CD4-positive, alpha-beta T cell treated with Interferon alpha-2 for 1 hour (primary cell): ENCODE measurements around the gene NFATC1.
A peak's percentile ranks its signal among the peaks of the same experiment; 100 is the strongest.

Experiments used
- DNase-seq, 2 donors: peaks; one replicate each; pipeline ENCODE4 v3.0.0-alpha.2; 2020 to 2022

NFATC1 gene

GRCh38 chr18:79525556-79526467 lies 130.1 kb downstream of the NFATC1 start:
- no peak for DNase-seq

DNA sequence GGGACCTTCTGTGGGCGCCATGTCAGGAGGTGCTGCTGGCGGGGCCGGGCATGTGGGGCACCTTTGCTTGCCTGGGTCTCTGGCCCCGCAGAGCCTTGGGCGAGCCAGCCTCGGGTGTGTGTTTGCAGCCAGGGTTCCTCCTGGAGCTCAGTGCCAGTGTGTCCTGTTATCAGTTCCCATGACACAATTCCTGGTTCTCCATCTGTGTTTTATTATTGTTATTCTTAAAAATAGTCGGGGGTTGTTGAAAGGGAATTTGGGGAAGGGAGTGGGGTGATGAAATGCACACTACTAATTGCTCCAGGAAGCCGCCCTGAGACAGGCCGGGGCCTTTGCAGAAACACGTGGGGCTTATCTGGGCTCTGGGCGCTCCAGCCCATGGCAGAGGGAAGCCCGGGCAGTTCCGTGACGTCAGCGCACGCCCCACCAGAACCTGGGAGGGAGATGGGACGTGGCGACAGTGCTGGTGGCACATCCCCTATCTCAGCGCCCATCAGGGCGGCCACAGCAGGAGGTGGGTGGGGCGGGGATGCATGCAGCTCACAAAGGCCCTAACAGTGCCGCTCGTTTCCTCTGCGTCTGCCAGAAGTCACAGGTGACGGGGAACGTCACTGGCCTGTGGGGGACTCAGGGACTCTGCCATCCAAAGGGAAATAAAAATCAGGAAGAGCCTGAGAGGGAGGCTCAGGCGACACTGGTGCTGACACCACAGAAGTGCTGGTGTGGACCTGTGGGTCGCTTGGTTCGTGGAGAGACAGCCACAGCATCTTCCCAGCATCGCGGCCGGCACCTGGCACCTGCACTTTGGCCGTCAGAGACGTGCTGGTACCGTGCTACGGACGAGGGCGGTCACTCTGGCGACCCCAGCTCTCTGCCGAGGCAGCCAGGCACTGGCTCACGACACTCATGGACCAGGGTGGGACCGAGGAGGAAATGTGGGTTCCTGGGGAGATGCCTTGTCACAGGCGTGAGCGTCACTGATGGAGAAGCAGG lies 131.0 kb downstream of the NFATC1 start:
- DNase-seq = no peak

GRCh38 chr18:79527656-79528315 lies 132.1 kb downstream of the NFATC1 start:
- no peak for DNase-seq

DNA sequence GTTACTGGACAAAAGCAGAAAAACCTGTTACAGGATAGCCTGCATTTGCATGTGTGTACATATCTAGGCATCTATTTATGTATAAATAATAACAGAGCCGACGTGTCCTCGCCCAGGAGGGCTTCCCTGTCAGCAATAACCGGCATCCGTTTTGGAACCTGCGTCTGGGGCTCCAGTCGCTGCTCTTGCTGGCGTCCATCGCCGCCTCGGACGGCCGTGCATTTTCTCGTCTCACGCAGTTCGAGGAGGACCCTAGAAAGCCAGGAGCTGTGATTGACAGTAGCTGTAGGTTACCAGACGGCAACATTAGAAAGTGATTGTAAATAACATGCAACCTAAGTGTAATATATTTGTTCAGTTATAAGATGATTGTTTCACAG lies 132.6 kb downstream of the NFATC1 start:
- no peak for DNase-seq

DNA sequence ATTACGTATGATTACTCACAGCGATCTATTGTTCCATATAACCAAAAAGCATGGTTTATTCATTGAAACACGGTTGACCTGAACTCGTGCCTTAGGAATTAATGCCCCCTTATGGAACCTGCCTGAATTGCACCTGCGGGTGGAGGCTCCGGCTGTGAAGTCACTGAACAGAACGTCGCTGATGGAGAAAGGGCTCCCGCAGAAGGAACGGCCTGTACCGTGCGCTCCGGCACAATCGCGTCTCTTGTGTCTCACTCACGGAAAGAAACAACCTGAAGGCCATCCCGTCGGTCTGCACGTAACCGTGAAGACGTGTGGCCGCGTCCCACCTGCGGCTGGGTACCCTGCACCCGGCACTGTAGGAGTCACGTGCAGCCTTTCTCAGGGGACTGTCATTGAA lies 133.1 kb downstream of the NFATC1 start:
- DNase-seq = peak; percentile 63 to 80

DNA sequence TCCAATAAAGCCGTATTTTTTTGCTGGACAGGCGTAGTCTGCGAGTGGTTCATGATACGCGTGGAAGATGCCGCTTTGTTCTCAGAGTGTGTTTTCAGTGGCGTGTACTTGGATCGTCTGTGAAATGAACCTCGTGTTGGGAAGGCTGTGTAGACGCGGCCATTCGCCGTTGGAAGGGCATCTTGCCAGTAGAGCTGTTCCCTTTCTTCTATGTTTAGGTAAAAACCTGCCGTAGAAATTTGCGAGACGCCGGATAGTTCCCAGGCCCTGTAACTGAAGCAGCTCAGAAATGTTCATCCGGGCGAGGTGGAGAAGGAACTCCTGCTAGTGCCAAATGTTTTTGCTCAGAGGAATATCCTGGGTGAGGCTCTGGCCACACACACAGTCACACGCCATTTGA lies 133.6 kb downstream of the NFATC1 start:
- no peak for DNase-seq

- DNase-seq = no peak
Measured at GRCh38 chr18:79529991-79530390, 134.3 kb downstream of the NFATC1 start.

DNA sequence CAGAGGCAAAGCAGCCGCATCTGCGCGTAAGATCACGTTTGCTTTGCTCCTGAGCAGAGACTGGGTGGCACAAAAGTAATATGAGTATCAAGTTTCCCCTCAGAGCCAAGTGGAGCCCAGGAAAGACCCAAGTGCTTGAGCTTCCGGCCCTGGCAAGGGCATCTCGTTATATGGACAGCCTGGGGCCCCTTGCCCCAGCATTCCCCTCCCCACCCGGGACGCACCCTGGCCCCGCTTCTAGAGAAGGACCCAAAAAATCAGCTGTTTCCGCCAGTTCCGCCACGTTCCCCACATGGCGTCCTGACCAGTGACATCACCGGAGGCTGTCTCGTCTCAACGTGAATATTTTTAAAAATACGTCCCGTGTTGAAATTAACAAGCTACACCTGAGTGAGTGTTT lies 135.1 kb downstream of the NFATC1 start:
- DNase-seq = no peak

DNA sequence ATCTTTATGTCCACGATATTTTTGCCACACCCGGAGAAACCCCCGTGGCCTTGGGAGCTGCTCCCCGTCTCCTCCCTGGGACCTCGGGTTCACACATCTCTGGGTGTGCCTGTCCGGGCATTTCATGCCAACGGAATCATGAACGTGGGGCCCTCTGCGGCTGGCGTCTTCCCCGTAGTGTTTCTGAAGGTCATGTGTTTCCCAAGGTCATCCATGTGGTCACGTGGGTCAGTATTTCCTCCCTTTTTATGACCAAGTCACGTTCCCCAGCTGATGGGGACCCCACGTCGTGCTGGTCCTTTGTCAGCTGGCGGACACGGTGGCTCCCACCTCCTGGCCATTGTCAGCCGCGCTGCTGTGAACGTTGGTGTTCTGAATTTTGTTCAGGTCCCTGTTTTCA lies 135.7 kb downstream of the NFATC1 start:
- DNase-seq = no peak

GRCh38 chr18:79531926-79532312 lies 136.2 kb downstream of the NFATC1 start:
- no peak for DNase-seq

GRCh38 chr18:79532313-79533007 lies 136.7 kb downstream of the NFATC1 start:
- DNase-seq = no peak

DNA sequence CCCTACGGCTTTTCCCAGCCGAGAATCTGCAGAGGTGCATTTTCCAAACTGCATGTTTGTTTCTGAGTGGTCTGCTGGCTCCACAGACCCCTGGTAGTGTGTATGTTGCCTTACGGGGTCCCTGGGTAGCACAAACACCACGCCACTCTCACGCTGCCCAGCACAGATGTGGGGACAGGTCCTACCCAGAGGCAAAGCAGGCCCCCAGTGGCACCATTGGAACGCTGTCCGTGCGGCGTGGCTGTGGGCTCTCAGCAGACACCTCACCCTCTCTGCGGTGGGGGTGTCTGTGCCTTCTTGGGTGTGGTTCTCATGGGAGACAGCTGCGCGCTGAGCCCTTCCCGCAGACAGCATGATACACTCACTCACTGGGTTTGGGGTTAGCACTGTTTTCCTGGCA lies 137.4 kb downstream of the NFATC1 start:
- DNase-seq = no peak

DNA sequence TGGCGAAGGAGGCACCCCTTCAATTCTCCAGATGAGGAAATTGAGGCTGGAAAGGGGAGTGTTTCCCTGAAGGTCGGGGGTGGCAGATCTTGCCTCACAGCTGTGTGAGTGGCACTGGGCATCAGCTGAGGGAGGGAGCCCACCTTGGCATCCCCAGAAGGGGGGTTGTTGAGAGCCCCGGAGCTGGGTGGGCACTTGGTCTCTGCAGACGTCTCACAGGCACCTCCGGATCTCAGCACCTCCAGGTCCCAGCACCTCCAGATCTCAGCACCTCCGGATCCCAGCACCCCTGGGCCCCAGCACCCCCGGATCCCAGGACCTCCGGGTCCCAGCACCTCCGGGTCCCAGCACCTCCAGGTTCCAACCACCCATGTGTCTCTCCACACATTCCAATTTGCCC lies 137.9 kb downstream of the NFATC1 start:
- DNase-seq = no peak

DNA sequence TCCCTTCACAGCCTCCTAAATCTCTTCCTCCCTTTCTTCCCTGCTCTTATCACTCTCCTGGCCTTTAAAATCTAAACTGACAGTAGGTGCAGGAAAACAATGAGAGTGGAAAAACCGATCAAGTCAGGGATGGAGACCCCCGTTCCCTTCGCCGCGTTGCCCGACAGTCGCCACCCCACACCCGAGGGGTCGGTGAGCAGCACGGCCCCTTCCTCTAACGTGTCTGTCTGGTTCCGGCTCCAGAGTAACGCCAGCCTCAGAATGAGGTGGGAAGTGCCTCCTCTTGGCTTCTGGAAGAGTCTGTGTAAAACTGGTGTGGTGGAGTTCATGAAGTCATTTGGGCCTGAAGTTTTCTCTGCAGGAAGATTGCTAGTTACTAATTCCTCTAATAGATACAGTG lies 138.6 kb downstream of the NFATC1 start:
- DNase-seq = no peak

DNA sequence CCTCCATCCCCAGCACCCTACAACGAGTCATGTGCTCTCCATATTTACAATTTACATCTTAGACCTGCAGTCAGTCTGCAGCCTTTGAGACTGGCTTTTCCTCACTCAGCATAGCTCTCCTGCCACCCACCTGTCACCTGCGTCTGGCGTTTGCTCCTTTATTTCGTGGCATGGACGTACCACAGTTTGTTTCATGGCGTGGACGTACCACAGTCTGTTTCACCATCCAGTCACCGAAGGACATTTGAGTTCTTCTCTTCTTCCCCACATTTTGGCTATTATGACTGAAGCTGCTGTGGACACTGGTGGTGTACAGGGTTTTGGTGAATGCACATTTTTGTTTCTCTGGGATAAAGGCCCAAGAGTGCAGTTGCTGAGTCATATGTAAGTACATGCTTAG lies 142.0 kb downstream of the NFATC1 start:
- no peak for DNase-seq

DNA sequence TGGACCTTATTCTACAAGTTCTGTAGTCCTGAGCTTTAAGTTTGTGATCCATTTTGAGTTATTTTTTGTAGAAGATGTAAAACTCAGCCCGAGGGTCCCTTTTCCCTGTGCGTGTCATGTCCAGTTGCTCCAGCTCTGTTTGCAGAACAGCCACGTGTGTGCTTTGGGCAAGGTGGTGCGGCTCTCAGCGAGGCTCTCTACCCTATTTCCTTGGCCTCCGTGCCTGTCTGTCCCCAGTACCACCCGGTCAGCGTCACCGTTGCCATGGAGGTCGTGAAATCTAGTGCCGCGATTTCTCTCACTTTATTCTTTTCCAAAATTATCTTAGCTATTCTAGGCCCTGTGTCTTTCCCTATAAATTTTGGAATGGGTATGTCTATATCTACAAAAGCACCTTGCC lies 142.9 kb downstream of the NFATC1 start:
- DNase-seq = no peak

DNA sequence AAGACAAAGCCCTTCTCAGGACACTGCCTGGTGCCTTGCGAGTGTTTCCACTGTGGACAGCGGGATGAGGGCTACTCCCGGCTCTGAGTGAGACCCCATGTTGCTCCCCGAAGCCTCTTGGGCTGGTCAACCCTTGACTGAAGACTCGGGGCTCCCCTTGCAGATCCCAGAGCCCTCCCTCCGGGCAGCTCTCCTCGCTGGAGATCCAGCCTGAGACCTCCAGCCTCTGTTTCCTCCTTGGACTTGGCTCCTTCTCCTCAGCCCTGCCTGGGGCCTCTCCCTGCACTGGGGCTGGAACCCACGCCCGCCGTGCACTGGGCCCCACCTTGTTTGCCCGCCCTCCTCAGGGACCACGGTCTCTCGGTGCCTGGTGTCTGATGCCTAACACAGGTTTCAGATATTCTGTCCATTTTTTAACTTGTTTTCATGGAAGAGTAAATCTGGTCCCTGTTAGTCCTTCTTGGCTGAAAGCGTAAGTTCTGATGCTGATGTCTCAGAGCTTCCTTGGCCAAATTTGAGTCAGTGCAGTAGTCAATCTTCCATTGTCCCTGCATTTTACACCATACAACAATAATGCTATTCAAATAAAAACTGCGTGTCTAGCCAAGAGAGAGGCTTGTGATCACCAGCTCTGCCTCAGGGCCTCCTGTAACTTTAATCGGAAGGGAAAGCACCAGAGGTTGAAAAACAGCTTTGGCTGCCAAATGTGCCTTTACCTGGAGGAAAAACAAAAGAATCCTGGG lies 144.6 kb downstream of the NFATC1 start:
- no peak for DNase-seq

DNA sequence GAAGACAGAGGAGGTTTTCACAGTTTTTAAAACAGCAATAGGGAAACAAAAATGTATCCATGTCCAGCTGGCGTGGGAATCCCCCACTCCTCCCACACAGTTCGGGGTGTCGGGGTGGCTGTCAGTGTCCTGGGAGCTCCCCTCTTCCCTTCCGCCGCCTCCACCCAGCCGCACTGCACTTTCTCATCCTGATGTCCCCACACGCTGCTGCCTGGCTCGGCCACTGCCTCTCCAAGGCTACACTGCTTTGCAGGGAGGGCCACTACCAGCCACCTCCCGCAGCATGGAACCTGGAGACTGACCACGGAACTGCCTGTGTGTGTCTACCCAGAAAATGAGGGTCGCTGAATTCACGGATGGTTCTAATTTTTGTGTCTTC lies 145.2 kb downstream of the NFATC1 start:
- no peak for DNase-seq

- no peak for DNase-seq
Measured at GRCh38 chr18:79542213-79542612, 146.5 kb downstream of the NFATC1 start.

DNA sequence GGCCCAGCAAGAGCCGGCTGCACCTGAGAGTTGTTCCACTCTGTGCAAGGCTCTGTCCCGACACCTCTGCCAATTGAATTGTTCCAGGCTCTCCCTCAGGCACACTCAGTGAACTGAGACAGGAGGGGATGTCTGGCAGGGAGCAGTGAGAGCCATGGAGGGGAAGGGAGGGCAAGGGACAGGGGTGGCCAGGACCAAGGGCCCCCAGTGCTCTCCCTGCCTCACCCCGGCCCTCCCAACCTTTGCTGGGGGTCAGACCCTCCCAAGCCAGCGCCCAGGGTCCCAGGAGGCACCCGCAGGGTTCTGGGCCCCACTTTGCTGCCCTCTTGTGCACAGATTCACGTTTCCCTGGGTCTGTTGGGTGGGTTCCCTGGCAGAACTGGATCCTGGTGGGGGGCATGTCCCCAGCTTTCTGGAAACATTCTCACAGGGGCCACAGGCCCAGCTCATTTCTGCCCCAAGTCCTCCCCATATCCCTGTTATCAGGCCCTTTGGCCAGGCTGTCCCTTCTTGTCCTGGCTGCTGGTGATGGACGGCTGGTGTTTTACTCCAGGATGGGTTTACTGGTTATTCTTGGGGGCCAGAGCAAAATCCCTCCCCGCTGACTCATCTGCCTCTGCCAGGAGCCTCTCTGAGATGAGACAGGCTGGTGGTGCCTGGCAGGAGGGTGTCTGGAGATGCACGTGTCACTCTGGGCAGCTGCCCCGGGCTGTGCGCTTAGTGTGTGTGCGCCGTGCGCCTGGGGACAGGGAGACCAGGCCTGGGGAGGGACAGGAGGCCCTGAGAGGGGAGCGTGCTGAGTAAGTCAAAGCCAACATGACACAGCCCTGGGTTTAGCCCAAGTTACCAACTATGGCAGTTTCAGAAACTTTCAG lies 147.4 kb downstream of the NFATC1 start:
- DNase-seq = no peak

GRCh38 chr18:79543861-79544385 lies 148.2 kb downstream of the NFATC1 start:
- no peak for DNase-seq
